Tibial nerve (tissue), 4 donors: ENCODE data around the gene ZBTB5.

ENCODE experiments used
- EP300 ChIP-seq, 2 donors: sonication (generic); formaldehyde crosslinking; IDR thresholded peaks; one replicate each; pipeline ENCODE4 v1.6.1; 2017; ENCODE audit warnings: antibody characterized with exemption in 2 of 2, mild to moderate bottlenecking in 1 of 2
- POLR2A ChIP-seq, 2 donors: fragments of 450-650 bp; IDR thresholded peaks; one replicate each; pipeline ENCODE4 v1.6.1; 2017; ENCODE audit warnings: antibody characterized with exemption in 2 of 2, mild to moderate bottlenecking in 2 of 2, moderate library complexity in 2 of 2
- TF ChIP-seq, protein P1 (sequence below), 5 experiments: fragments of 200-600 bp in 3 of 5; fragments of 450-650 bp in 2 of 5; sonication (generic) in 3 of 5; IDR thresholded peaks; one replicate each; pipeline ENCODE4 v1.5.1; 2016 to 2019; ENCODE audit warnings: antibody characterized with exemption in 5 of 5, mild to moderate bottlenecking in 3 of 5, moderate library complexity in 2 of 5

DNA sequence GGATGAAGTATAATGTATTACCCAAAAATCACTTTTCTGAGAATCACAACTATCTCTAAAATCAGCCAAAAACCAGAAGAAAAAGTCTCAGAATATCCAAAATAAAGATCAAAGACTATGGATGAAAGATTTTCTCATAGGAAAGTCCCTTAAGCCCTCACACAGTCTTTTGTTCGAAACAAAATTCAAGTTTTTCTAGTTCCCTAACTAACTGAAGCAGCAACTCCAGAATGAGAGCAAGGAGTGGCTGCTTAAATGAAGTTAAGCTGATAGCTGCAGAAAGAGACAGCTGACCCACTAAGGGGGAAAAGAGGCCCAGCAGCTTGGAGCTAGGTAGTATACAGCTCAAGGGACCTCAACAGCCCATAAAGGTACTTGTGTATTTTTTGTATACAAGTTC is 8.4 kb downstream of the ZBTB5 start:
- TF ChIP-seq, protein P1, sequence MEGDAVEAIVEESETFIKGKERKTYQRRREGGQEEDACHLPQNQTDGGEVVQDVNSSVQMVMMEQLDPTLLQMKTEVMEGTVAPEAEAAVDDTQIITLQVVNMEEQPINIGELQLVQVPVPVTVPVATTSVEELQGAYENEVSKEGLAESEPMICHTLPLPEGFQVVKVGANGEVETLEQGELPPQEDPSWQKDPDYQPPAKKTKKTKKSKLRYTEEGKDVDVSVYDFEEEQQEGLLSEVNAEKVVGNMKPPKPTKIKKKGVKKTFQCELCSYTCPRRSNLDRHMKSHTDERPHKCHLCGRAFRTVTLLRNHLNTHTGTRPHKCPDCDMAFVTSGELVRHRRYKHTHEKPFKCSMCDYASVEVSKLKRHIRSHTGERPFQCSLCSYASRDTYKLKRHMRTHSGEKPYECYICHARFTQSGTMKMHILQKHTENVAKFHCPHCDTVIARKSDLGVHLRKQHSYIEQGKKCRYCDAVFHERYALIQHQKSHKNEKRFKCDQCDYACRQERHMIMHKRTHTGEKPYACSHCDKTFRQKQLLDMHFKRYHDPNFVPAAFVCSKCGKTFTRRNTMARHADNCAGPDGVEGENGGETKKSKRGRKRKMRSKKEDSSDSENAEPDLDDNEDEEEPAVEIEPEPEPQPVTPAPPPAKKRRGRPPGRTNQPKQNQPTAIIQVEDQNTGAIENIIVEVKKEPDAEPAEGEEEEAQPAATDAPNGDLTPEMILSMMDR (IDR thresholded peaks at IDR 0.05) = no peak
- TF ChIP-seq POLR2A (IDR thresholded peaks at IDR 0.05) (no peak), EP300 (IDR thresholded peaks at IDR 0.05) (no peak)
